Karpas-422 (cell line): ENCODE data around the gene PHF10. TPM values are rescaled to one million over a fixed set of nuclear protein-coding genes. Genes with fewer than 3 reads are reported as not detected.
A peak's percentile ranks its signal among the peaks of the same experiment; 100 is the strongest.

Source experiments
- DNase-seq: peaks from one replicate; pipeline ENCODE4 v3.0.0-alpha.2; 2015
- H2AFZ ChIP-seq: fragments of 200-600 bp; sonication (generic); 2 replicates; pipeline ENCODE4 v1.6.1; 2014; ENCODE audit warnings: antibody characterized with exemption, low read length, mixed read lengths
- H3K27ac ChIP-seq: fragments of 200-600 bp; sonication (generic); 2 replicates; pipeline ENCODE4 v1.5.1; 2014; ENCODE audit warnings: mild to moderate bottlenecking, low read length, moderate library complexity
- H3K27me3 ChIP-seq: fragments of 200-600 bp; sonication (generic); 2 replicates; pipeline ENCODE4 v1.6.1; 2014; ENCODE audit warnings: low read length, mixed read lengths
- H3K36me3 ChIP-seq: fragments of 200-600 bp; sonication (generic); 2 replicates; pipeline ENCODE4 v1.6.1; 2014; ENCODE audit warnings: low read length, mixed read lengths; ENCODE audit not compliant: insufficient read depth
- H3K4me1 ChIP-seq: fragments of 200-600 bp; sonication (generic); 2 replicates; pipeline ENCODE4 v1.6.1; 2014; ENCODE audit warnings: mild to moderate bottlenecking, low read length, mixed read lengths
- H3K4me2 ChIP-seq: fragments of 200-600 bp; sonication (generic); 2 replicates; pipeline ENCODE4 v1.6.1; 2014; ENCODE audit warnings: low read length, low read depth, mild to moderate bottlenecking; ENCODE audit not compliant: poor library complexity, severe bottlenecking
- H3K4me3 ChIP-seq: fragments of 200-600 bp; sonication (generic); 2 replicates; pipeline ENCODE4 v1.5.1; 2014; ENCODE audit warnings: mild to moderate bottlenecking, antibody characterized with exemption, low read length, mixed read lengths
- H3K79me2 ChIP-seq: fragments of 200-600 bp; sonication (generic); 2 replicates; pipeline ENCODE4 v1.6.1; 2014; ENCODE audit warnings: mild to moderate bottlenecking, low read length, mixed read lengths
- H3K9ac ChIP-seq: fragments of 200-600 bp; sonication (generic); 2 replicates; pipeline ENCODE4 v1.6.0; 2014; ENCODE audit warnings: low read length
- H3K9me2 ChIP-seq: fragments of 200-600 bp; sonication (generic), shearing (Covaris generic); replicated peaks from 2 replicates; pipeline ENCODE4 v1.6.0; 2014; ENCODE audit warnings: mild to moderate bottlenecking, low read length, moderate library complexity; ENCODE audit not compliant: insufficient read depth
- H3K9me3 ChIP-seq: fragments of 300-700, 200-600 bp; sonication (generic); 2 replicates; pipeline ENCODE4 v1.6.1; 2014; ENCODE audit warnings: low read length, mixed read lengths
- H4K20me1 ChIP-seq: fragments of 200-600 bp; sonication (generic); 2 replicates; pipeline ENCODE4 v1.6.1; 2014; ENCODE audit warnings: mild to moderate bottlenecking, antibody characterized with exemption, low read length, low read depth; ENCODE audit not compliant: insufficient read depth
- total RNA-seq: library from RNA; depleted of rRNA; stranded (reverse); fragments of >200 nt; shearing (Covaris generic); gene quantifications from 2 replicates; pipeline ENCODE4 v1.2.3, GENCODE V29; 2014; ENCODE audit warnings: low replicate concordance

PHF10 gene
- total RNA-seq, 1 experiment from 2014 or later: 53.2 TPM

- Histone ChIP-seq H3K4me1 (peaks cover 77% of the 10 kb centered on the region), H2AFZ (no peak overlapping the region), H3K9ac (no peak overlapping the region), H4K20me1 (no peaks in the 10 kb centered on the region), H3K4me2 (peak overlapping the region; percentile 33), H3K9me2 (no peaks in the 10 kb centered on the region), H3K9me3 (no peaks in the 10 kb centered on the region), H3K4me3 (no peak overlapping the region), H3K27ac (peak overlapping the region; percentile 58), H3K27me3 (no peaks in the 10 kb centered on the region), H3K36me3 (peaks cover 66% of the 10 kb centered on the region), H3K79me2 (peaks cover 66% of the 10 kb centered on the region)
- DNase-seq: no peak
These were observed 9.7 kb downstream of the PHF10 start for GRCh38 chr6:169714595-169714994.

- no peaks in the 10 kb centered on the region for H3K9me2 ChIP-seq
- peaks cover 62% of the 10 kb centered on the region for H3K36me3 ChIP-seq
- no peak overlapping the region for H3K4me3 ChIP-seq
- peak overlapping the region; percentile 58 for H3K27ac ChIP-seq
- H3K4me1 ChIP-seq: peaks cover 78% of the 10 kb centered on the region
- H3K9ac ChIP-seq: no peak overlapping the region
- no peak overlapping the region for H2AFZ ChIP-seq
- peak overlapping the region; percentile 33 for H3K4me2 ChIP-seq
- H3K27me3 ChIP-seq: no peaks in the 10 kb centered on the region
- DNase-seq: no peak
- H4K20me1 ChIP-seq: no peaks in the 10 kb centered on the region
- H3K79me2 ChIP-seq: peaks cover 65% of the 10 kb centered on the region
- H3K9me3 ChIP-seq: no peaks in the 10 kb centered on the region
These were observed 10.1 kb downstream of the PHF10 start for GRCh38 chr6:169714178-169714577.

DNA sequence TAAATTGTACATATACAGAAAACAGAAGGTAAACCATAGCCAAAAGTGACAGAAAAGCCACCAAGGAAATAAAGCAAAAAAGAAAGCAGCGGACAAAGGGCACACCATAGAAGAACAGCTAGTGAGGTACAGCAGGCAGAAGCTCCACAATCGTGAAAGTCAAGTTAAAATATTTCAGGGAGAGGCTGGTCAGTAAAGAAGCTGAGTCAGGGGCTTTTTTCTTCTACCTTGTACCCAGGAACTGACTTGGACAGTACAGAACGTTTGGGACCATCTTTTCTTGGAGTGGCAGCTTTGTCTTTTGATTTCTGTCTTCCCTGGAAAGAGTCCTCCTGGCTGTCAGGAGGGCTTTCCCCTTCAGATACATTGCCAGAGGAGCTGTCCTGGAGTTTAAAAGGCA, 14.3 kb downstream of the PHF10 start:
- peak overlapping the region; percentile 78 for H3K4me2 ChIP-seq
- peaks cover 94% of the 10 kb centered on the region for H3K4me1 ChIP-seq
- peaks cover 28% of the 10 kb centered on the region for H3K36me3 ChIP-seq
- no peak overlapping the region for H3K9ac ChIP-seq
- H3K9me3 ChIP-seq: no peaks in the 10 kb centered on the region
- no peaks in the 10 kb centered on the region for H3K9me2 ChIP-seq
- no peak for DNase-seq
- no peaks in the 10 kb centered on the region for H4K20me1 ChIP-seq
- H3K4me3 ChIP-seq: no peak overlapping the region
- H3K27ac ChIP-seq: peak overlapping the region; percentile 87
- H3K27me3 ChIP-seq: no peaks in the 10 kb centered on the region
- no peak overlapping the region for H2AFZ ChIP-seq
- H3K79me2 ChIP-seq: peaks cover 59% of the 10 kb centered on the region

DNA sequence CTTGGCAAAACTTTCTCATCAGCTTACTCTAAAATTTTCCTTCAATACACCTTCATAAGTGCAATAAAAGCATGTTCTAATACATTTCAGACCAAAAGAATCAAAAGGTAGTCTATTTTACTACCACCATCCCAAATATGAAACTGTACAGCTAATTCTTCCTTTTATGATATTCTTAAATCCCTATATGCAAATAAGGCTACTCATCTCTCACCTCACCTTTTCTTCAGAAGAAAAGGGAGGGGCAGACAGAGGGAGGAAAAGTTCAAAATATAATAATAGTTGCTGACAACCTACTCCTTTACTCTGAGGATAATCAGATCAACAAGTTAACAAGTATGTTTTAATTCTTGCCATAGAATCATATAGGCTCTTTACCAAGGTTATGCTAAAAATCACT, 15.0 kb downstream of the PHF10 start:
- Histone ChIP-seq H3K27ac (peak overlapping the region; percentile 87), H3K4me2 (peak overlapping the region; percentile 78), H3K36me3 (peaks cover 29% of the 10 kb centered on the region), H3K9ac (0 out of 2 replicates have a peak overlapping the region, but pooled peaks have one; percentile 12), H2AFZ (no peak overlapping the region), H3K27me3 (no peaks in the 10 kb centered on the region), H3K9me3 (no peaks in the 10 kb centered on the region), H3K9me2 (no peaks in the 10 kb centered on the region), H3K4me3 (peak overlapping the region; percentile 47; the same call in 1 of the 2 replicates), H4K20me1 (no peaks in the 10 kb centered on the region), H3K4me1 (peaks cover 94% of the 10 kb centered on the region), H3K79me2 (peaks cover 60% of the 10 kb centered on the region)
- DNase-seq: peak; percentile 57

GRCh38 chr6:169707772-169708171, 16.5 kb downstream of the PHF10 start:
- peak overlapping the region; percentile 39 for H3K9ac ChIP-seq
- no peaks in the 10 kb centered on the region for H3K27me3 ChIP-seq
- no peaks in the 10 kb centered on the region; the same call in 1 of the 2 replicates for H4K20me1 ChIP-seq
- H3K4me2 ChIP-seq: peak overlapping the region; percentile 78
- no peaks in the 10 kb centered on the region for H3K9me2 ChIP-seq
- H3K79me2 ChIP-seq: peaks cover 68% of the 10 kb centered on the region
- H3K36me3 ChIP-seq: peaks cover 29% of the 10 kb centered on the region; the same call in 1 of the 2 replicates
- DNase-seq: peak; percentile 65
- H3K27ac ChIP-seq: peak overlapping the region; percentile 87
- peaks cover 98% of the 10 kb centered on the region for H3K4me1 ChIP-seq
- peak overlapping the region; percentile 19; the same call in 1 of the 2 replicates for H3K4me3 ChIP-seq
- no peak overlapping the region for H2AFZ ChIP-seq
- H3K9me3 ChIP-seq: no peaks in the 10 kb centered on the region

GRCh38 chr6:169702840-169703246, 21.5 kb downstream of the PHF10 start:
- H3K4me2 ChIP-seq: peak overlapping the region; percentile 78
- no peaks in the 10 kb centered on the region for H3K9me2 ChIP-seq
- H3K36me3 ChIP-seq: peaks cover 15% of the 10 kb centered on the region
- peak overlapping the region; percentile 76 for H3K27ac ChIP-seq
- peaks cover 62% of the 10 kb centered on the region for H3K4me1 ChIP-seq
- H3K9me3 ChIP-seq: no peaks in the 10 kb centered on the region
- no peak overlapping the region for H2AFZ ChIP-seq
- peak overlapping the region; percentile 95 for H3K9ac ChIP-seq
- H3K79me2 ChIP-seq: peaks cover 88% of the 10 kb centered on the region
- DNase-seq: no peak
- no peaks in the 10 kb centered on the region for H3K27me3 ChIP-seq
- peak overlapping the region; percentile 93 for H3K4me3 ChIP-seq
- no peaks in the 10 kb centered on the region; the same call in 1 of the 2 replicates for H4K20me1 ChIP-seq

DNA sequence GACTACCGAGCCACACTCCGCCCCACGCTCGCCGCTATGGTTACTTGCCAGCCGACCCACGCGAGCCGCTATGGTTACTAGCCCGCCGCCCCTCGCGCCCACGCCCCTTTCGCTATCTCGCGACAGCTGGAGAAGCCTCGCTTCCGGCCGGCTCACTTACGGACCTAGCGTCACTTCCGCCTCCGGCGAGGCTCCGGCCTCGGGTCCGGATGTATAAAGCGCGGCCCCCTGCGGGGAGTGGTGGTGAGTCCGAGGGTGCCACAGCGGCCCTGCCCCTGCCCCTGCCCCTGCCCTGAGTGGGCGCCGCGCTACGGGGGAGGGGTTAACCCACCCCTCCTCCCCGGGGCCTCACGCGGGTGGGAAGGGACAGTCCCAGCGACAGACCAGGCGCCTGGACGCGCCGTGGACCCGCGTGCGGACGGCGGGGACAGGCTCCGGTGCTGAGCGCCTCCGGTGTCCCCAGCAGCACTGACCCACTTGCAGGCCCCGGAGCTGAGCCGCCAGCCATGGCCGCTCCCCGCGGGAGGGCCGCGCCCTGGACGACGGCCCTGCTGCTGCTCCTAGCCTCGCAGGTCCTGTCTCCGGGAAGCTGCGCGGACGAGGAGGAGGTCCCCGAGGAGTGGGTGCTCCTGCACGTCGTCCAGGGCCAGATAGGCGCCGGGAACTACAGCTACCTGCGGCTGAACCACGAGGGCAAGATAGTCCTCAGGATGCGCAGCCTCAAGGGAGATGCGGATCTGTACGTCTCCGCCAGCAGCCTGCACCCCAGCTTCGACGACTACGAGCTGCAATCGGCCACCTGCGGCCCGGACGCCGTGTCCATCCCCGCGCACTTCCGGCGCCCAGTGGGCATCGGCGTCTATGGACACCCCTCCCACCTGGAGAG, 22.1 kb downstream of the PHF10 start, which contains the start of the genes C6orf120 and WDR27:
Gene C6orf120, plus strand, starts transcription at position 173 of the 886 bp plus-strand sequence. Its CDS starts 334 bp downstream, at position 507.
Gene WDR27, minus strand, starts transcription at position 76 of the 886 bp plus-strand sequence. CDS start 13,024 bp downstream, outside the sequence.
- Histone ChIP-seq H3K79me2 (peaks cover 94% of the 10 kb centered on the region), H3K27me3 (no peaks in the 10 kb centered on the region), H3K9me3 (no peaks in the 10 kb centered on the region), H3K27ac (peak within 1 kb of the TSS; percentile 76), H3K4me2 (peak within 1 kb of the TSS; percentile 78), H3K36me3 (peaks cover 15% of the 10 kb centered on the region), H4K20me1 (no peaks in the 10 kb centered on the region; the same call in 1 of the 2 replicates), H3K9me2 (no peaks in the 10 kb centered on the region), H3K4me1 (peaks cover 56% of the 10 kb centered on the region), H3K4me3 (peak within 1 kb of the TSS; percentile 93), H2AFZ (peak within 1 kb of the TSS; percentile 27; the same call in 1 of the 2 replicates), H3K9ac (peak within 1 kb of the TSS; percentile 95)
- peak; percentile 99 for DNase-seq
